Fibroblast of lung (primary cell): Measurements from ENCODE around the gene IQGAP2.

Experiments used
- CTCF ChIP-seq, 2 donors: IDR thresholded peaks in 1 of 2; conservative IDR thresholded peaks in 1 of 2; 1 replicate in 1 of 2; 2 replicates in 1 of 2; pipeline ENCODE4 v1.5.1; 2011 to 2012; ENCODE audit warnings: low read length in 2 of 2, control low read depth in 1 of 2, inconsistent platforms in 1 of 2, low read depth in 1 of 2, mild to moderate bottlenecking in 1 of 2
- EZH2 ChIP-seq: IDR thresholded peaks from 2 replicates; pipeline ENCODE4 v1.5.1; 2012; ENCODE audit warnings: low read length, control low read depth, mild to moderate bottlenecking; ENCODE audit errors: missing control alignments

- TF ChIP-seq CTCF (conservative IDR thresholded peaks at IDR 0.05 in 1 of 2, IDR thresholded peaks at IDR 0.05 in 1 of 2; ENCODE audit: low read depth in 1 of 2, low read length in 2 of 2) (no peak), EZH2 (no peak)
These were observed 153.6 kb downstream of the IQGAP2 start for GRCh38 chr5:76556511-76557221.
